ENCODE measurements around the gene GNAI3.

DNA sequence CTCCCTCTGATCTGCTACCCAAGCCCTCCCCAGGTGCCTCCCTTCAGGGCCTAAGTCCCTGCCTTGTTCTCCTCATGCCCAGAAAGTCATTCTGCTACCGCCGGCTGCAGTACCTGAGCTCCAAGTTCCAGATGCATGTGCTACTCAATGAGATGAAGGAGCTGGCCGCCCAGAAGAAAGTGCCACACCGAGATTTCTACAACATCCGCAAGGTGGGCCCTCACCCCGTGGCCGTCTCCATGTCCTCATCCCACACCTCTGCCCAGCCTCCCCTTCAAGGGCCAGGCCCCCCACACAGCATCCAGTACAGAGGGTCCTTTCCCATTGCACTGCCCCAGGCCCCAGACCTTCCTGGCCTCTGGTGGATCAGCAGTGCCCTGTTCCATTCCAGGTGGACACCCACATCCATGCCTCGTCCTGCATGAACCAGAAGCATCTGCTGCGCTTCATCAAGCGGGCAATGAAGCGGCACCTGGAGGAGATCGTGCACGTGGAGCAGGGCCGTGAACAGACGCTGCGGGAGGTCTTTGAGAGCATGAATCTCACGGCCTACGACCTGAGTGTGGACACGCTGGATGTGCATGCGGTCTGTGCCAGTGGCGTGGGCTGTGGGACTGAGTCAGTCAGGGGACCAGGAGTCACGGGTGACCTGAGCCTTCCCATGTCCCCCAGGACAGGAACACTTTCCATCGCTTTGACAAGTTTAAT, 79.4 kb downstream of the GNAI3 start:
- TF ChIP-seq, protein P1, sequence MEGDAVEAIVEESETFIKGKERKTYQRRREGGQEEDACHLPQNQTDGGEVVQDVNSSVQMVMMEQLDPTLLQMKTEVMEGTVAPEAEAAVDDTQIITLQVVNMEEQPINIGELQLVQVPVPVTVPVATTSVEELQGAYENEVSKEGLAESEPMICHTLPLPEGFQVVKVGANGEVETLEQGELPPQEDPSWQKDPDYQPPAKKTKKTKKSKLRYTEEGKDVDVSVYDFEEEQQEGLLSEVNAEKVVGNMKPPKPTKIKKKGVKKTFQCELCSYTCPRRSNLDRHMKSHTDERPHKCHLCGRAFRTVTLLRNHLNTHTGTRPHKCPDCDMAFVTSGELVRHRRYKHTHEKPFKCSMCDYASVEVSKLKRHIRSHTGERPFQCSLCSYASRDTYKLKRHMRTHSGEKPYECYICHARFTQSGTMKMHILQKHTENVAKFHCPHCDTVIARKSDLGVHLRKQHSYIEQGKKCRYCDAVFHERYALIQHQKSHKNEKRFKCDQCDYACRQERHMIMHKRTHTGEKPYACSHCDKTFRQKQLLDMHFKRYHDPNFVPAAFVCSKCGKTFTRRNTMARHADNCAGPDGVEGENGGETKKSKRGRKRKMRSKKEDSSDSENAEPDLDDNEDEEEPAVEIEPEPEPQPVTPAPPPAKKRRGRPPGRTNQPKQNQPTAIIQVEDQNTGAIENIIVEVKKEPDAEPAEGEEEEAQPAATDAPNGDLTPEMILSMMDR (IDR thresholded peaks at IDR 0.05) = no peak
- TF ChIP-seq POLR2A (IDR thresholded peaks at IDR 0.05) = no peak

Measured in body of pancreas (tissue), 4 donors.